ENCODE measurements around the gene COA1.
"Not testable (repeated sequence)": the region's sequence is repeated elsewhere in the genome, so short reads cannot be mapped to it uniquely, and the experiment has no call there.

The COA1 gene

DNA sequence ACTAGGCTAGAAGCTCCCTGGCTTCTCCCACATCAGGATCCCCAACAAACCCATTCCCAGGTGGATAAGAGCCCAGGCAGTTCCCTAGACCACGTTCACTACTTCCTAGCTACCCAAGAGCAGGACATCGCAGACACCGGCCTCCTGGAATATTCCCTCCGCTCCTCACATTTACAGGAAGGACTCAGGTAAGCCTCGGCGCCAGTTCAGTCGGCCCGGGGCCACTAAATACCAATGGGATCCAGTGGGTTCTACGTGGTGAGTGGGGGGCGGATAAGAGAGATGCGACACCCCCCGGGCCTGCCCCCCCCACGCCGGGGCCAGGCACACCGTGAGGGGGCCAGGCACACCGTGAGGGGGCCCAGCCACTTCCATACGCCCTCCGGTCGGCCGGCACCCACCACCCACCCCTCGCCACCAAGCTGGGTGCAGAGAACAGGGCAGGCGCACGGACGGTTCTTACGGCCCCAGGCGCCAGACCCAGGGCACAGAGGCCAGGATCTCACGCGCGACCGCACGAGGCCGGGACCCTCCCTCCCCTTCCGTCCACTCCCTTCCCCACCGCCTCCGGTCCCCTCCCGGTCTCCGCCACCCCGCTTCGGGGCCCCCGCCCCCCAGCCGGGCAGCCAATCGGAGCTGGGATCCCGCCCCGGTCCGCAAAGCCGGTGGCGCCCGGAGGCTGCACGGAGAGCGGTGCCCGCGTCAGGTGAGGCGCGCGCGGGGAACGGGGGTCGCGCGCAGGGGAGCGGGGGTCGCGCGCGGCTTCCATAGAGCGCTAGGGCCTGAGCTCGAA lies 28.9 kb upstream of the COA1 start, which contains the start of gene BLVRA:
TSS of gene BLVRA (plus strand) at position 652 of the 793 bp plus-strand sequence. CDS start 12,479 bp downstream, outside the sequence.
- DNase-seq (ENCODE audit: low read depth in 2 of 2) = peak; percentile 33 to 52

DNA sequence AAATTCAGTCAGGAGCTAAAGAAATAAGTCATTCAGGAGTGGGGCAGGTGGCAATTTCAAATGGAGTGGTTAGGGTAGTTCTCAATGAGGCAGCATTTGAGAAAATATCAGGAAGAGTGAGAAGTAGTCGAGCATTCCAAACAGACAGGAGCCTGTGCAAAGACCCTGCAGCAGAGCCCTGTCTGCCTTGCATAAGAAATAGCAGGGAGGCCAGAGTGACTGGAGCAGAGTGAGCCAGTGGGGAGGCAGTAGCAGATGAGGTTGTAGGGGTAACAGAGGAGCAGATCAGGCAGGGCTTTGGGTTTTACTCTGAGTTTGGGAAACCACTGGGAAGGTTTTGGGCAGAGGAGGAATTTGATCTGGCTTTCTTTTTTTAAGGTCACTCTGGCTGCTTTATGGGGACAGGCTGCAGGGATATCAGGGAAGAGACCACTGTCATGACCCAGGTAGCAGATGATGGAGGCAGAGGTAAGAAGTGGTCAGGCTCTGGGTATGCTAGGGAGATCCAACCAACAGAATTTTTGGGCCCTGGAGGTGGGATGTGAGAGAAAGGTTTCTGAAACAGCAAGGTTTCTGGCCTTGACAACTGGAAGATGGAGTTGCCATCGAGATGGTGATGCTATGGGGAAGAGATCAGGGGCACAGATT lies 27.9 kb upstream of the COA1 start:
- DNase-seq (ENCODE audit: low read depth in 2 of 2) = no peak

DNA sequence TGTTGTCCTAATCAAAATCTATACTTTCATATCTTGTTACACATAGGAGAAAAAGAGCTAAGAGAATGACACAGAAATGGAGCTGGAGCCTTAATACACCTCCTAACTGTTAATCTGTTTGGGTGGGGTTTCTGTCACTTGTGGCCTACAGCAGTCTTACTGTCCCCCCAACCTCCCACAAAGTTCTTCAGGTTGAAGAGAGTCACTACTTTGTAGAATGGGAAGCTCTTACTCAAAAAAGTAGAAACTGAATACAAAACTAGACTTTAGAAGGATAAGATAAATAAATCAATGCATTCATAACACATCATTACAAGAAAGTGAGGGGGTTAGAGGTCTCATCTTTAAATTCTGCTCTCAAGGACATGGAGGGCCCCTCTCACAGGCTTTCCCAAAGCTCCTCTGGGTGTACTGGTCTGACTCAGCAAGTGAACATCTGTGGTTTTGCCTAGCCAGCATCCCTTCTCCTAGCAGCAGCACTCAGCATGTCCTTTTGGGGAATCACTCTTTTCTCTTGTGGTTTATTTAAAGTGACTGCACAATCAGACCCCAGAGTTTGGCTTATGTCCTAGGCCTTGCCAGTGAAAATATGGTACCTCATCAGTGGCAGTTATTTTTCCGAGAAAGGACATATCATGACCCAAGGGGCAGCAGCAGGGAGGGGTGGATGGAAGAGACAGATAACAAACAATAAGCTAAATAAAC lies 27.2 kb upstream of the COA1 start:
- no peak for DNase-seq (ENCODE audit: low read depth in 2 of 2)

DNA sequence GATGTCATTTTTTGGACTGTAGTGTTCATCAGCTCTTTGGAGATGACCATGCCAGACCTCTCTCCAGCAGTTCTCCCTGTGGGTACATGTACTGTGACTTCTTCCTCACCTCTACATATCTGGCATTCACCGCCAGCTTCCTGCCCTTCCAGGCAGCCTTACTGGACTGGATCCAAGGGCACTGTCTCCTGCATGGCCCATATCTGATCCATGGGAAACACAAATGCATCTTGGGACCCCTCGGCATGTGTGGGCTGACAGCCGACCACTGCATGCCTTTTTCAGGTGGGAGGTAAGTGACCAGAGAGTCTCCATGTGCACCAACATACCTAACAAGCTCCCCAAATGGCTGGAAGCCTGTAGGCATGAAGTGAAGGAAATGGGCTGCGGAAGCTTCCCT lies 25.3 kb upstream of the COA1 start:
- no peak for DNase-seq (ENCODE audit: low read depth in 2 of 2)

DNA sequence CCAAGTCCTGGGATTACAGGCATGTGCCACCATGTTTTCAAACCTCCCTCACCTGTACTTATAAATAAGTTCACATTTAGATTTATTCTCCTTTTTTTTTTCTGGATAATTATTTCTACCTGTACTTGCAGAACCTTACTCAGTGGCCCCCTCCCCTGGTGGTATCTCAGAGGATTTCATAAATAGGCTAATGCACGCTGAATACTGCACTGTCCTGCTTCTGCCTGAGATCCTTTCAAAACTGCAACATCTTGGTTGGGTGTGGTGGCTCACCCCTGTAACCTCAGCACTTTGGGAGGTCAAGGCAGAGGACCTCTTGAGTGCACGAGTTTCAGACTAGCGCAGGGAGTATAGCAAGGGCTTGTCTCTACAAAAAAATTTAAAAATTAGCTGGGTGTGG lies 24.5 kb upstream of the COA1 start:
- no peak for DNase-seq (ENCODE audit: low read depth in 2 of 2)

DNA sequence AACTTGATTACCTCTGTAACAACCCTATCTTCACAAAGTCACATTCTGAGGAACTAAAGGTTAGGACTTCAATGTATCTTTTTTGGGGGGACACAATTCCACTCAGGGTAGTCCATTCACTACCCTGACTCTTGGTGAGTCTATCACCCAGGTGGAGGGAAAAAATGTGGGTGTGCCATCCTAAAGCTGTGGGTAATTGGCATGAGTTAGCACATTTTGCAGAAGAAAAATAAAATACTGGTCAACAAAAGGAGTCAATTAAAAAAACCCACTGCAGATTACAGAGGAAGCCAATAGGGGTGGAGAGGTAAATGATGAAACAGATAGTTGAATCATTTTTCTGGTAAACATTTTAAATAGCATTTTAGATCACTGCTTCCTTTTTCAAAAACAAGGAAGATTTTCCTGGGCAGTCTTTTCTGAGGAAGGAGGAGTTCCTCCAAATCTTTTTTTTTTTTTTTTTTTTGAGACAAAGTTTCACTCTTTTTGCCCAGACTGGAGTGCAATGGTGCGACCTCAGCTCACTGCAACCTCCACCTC lies 24.0 kb upstream of the COA1 start:
- DNase-seq (ENCODE audit: low read depth in 2 of 2) = no peak

DNA sequence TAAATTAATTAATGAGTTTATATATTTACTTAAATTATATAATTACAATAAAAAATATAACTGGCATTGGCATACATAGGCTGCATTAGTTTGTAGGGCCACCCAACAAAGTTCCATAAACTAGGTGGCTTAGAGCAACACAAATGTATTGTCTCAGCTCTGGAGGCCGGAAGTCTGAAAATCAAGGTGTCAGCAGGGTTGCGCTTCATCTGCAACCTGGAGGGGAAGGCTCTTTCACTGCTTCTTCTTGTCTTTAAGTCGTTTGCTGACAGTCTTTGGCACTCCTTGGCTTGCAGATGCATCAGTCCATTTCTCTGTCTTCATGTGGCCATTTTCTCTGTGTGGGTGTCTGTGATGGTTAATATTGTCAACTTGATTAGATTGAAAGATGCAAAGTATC lies 23.1 kb upstream of the COA1 start:
- DNase-seq (ENCODE audit: low read depth in 2 of 2) = no peak

DNA sequence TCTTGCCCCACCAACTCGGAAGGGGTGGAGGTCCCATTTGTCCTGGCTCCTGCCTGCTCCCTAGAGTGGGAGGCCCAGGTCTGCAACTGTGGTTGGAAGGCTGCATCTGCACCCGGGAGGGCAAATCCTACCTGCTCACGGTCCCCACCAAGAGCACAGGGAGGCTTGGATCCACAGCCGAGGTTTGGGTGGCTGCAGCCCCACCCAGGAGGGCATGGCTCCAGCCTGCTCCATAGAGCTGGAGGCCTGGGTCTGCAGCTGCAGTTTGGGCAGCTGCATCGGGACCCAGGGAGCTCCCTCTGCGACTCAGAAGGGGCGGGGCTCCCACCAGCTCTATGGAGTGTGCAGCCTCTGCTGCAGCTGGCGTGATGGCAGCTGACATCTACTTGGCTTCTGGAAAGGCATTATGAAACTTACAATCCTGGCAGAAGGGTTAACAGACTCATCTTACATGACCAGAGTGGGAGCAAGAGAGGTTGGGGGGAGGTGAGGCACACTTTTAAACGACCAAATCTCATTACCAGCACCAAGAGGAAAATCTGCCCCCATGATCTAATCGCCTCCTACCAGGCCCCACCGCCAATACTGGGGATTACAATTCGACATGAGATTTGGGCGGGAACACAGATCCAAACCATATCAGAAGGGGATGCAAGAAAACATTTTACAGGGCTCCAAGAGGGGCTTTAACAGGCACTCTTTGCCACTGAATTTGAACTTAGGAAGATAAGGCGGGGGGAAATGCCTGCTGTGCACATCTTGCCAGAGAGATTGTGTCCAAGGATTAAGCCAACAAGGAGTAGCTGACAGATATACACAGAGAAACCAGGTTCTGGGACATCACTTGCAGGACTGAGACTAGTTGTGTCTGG lies 20.9 kb upstream of the COA1 start:
- no peak for DNase-seq (ENCODE audit: low read depth in 2 of 2)

DNA sequence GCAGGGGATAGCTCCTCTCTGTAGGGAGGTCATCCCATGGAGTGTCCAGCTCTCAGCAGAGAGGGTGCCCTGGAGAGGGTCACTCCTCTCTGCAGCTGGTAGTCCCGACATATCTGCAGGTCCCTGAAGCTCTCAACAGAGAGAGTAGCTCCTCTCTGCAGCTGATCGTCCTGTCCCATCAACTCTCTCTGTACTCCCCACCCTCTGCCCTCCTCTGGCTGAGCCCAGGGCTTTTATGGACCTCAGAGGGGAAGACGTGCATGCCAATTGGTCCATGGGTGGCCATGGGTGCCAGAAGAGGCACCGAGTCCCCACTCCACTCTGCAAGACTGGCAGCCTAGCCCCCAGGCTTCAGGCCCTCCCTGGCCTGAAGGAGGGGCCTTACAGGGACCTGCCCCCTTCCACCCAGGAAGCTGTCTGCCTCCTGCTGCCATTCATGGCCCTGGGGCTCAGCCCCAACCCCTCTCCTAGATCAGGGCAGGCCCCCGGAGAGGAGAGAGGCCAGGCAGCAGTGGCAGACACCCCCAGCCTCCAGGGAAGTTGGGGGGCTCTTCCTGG lies 20.1 kb upstream of the COA1 start:
- no peak for DNase-seq (ENCODE audit: low read depth in 2 of 2)

DNA sequence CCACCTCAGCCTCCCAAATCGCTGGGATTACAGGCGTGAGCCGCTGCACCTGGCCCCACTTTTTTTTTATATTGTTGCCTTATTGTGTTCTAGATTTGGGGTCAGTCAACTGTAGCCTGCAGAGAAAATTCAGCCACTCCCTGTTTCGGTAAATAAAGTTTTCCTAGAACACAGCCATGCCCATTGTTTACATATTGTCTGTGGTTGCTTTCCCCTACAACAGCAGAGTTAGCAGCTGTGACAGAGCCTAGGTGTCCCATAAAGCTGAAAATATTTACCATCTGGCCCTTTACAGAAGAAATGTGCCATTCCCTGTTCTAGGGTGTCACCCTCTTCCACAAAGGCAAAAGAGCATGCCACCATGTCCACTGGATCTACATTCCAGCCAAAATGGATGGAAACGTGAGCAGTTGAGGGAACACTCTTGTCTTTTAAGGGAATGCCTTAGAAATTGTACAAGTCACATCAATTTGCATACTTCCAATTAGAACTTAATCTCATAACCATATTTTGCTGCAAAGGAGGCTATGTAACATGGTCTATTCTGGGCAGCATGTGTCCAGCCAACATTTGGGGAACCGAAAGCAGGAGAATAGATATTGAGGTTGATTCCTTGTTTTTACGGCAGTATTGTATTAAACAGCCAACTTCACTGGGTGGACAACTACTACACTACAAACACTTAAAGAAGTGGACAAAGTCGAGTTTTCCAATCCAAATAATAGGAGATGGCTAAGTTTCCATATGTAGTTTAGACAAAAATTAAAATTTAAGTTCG lies 18.2 kb upstream of the COA1 start:
- no peak for DNase-seq (ENCODE audit: low read depth in 2 of 2)

DNA sequence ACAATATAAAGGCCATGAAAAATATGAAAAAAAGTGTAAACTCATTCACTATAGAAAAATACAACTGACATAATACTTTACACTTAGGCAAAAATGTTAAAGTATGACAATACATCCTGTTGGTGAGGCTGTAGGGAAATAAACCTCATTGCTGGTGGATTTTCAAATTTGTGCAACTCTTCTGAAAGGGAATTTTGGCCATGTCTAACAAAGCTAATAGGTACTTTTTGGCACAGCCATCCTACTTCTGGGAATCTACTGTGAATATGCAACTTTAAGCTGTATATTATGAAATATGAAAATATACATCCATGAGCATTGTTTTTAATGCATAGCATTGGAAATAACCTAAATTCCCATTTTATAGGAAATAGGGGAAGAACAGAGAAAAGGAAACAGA lies 13.4 kb upstream of the COA1 start:
- DNase-seq (ENCODE audit: low read depth in 2 of 2) = no peak

DNA sequence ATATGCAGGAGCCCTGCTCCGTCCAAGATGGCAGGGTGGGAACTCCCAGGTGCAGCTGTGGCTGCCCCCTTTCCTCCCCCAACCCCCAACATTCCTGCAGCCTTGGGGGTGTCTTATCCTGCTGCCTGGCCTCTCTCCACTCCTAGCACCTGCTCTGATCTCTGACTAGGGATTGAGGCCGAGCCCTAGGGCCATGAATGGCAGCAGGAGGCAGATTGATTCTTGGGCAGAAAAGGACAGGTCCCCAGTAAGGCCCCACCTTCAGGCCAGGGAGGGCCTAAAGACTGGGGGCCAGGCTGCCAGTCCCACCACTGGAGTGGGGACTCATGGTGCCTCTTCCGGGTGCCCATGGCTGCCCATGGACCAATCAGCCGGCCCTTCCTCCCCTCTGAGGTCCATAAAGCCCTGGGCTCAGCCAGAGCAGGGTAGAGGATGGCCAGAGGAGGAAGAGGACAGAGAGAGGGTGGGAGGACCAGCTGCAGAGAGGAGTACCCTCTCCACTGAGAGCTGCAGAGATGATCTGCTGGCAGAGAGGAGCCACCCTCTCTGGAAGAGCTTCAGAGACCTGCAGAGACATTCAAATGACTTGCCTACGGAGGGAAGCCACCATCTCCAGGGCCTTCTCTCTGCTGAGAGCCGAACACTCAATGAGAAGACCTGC lies 8.3 kb upstream of the COA1 start:
- no peak for DNase-seq (ENCODE audit: low read depth in 2 of 2)

DNA sequence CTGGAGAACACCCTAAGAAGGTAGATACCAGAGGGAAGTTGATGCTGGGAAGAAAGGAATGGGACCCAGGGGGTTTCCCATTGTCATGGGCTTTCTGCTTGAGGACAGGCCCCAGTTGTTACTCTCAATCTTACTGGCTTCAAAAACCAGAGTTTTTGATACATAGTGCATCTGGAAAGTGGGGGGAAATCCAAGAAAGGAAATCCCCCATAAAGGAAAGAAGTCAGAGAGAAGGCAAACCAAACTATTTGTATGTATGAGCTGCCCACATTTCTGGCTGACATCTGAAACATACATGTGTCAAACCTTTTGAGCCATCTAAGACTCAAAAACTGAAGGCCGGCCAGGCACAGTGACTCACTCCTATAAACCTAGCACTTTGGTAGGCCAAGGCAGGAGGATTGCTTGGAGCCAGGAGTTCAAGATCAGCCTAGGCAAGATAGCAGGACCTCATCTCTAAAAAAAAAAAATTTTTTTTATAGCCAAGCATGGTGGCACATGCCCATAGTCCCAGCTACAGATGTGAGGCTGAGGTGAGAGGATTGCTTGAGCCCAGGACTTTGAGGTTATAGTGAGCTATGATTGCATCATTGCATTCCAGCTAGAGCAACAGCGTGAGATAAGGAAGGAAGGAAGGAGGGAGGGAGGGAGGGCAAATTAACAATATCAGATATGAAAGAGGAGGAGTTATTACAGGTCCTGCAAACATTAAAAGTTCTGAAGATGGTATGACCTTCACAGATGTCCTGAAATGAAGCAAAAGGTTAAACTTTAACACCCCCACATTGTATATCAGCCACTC lies 6.7 kb upstream of the COA1 start:
- DNase-seq (ENCODE audit: low read depth in 2 of 2) = no peak

DNA sequence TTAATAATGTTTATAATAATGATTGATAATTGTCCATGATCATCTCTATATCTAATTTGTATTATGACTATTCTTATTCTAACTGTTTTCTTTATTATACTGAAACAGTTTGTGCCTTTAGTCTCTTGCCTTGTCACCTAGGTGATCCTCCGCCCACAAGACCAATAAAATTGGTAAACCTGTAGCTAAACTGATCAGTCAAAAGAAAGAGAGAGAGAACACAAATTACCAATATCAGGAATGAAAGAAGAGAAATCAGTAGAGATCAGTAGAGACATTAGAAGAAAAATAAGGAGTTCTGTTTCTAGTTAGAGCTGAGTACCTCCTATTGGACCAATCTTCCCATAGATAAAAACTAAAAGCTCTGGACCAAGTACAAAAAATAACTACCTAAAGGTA lies 6.1 kb upstream of the COA1 start:
- no peak for DNase-seq (ENCODE audit: low read depth in 2 of 2)

DNA sequence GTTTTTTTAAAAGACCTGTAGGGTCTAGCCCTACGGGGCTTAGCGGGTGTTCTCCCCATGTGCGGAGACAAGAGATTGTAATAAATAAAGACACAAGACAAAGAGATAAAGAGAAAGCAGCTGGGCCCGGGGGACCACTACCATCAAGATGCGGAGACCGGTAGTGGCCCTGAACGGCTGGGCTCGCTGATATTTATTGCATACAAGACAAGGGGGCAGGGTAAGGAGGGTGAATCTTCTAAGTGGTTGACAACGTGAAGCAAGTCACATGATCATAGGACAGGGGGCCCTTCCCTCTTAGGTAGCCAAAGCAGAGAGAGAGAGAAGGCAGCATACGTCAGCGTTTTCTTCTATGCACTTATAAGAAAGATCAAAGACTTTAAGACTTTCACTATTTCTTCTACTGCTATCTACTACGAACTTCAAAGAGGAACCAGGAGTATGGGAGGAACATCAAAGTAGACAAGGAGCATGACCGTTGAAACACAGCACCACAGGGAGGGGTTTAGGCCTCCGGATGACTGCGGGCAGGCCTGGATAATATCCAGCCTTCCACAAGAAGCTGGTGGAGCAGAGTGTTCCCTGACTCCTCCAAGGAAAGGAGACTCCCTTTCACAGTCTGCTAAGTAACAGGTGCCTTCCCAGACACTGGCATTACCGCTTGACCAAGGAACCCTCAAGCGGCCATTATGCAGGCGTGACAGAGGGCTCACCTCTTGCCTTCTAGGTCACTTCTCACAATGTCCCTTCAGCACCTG lies 5.4 kb upstream of the COA1 start:
- not testable (repeated sequence) for DNase-seq (ENCODE audit: low read depth in 2 of 2)

DNA sequence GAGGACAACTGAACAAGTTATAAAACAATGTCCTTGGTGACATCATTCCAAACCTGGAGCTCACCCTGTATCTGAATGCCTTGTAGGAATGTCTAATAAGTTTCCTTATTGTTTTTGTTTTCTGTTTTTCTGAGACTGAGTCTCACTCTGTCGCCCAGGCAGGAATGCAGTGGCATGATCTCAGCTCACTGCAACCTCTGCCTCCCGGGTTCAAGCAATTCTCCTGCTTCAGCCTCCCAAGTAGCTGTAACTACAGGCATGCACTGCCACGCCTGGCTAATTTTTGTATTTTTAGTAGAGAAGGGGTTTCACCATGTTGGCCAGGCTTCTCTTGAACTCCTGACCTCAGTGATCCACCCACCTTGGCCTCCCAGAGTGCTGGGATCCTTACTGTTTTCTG lies 2.2 kb upstream of the COA1 start:
- DNase-seq (ENCODE audit: low read depth in 2 of 2) = not testable (repeated sequence)

DNA sequence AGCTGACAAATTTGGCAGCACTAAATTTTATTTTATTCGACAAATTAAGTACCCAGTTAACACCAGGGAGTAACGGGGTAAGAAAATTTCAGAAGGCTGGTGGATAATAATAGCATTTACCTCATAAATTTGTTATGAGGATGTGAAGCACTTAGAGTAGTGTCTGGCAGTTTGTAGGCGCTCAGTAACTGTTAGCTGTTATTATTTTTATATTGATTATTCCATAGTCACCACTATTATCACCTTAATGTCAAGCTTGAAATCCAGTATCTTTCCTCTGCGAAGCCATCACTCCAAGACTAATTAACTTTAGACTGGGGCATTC lies 563 bp upstream of the COA1 start:
- DNase-seq (ENCODE audit: low read depth in 2 of 2) = no peak

DNA sequence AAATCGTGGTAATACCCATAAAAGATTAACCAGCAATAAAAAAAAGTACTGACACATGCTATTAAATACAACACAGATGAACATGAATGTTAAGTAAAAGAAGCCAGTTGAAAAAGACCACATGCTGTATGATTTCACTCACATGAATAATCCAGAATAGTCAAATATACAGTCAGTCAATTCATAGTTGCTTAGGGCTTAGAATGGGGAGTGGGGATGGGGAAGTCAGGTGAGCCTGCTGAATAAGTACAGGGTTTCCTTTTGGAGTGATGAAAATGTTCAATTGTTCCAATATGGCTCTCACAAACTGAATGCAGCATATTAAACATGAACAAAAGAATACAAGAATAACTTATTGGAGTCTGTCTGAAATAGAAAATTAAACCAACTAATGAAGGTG lies 1.8 kb downstream of the COA1 start:
- no peak for DNase-seq (ENCODE audit: low read depth in 2 of 2)

DNA sequence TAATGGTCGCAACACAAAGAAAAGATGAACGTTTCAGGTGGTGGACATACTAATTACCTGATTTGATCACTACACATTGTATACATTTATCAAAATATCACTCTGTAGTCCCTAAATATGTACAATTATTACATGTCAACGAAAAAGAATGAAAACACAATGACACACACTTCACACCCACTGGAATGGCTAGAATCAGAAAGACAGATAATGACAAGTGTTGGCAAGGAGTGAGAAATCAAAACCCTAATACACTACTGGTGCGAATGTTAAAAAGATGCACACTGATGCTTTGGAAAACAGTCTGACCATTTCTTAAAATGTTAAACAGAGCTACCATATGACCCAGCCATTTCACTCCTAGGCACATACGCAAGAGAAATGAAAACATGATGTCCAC lies 2.3 kb downstream of the COA1 start:
- DNase-seq (ENCODE audit: low read depth in 2 of 2) = no peak
